ENCODE data around the gene CRLF3. TPM values are rescaled to one million over a fixed set of nuclear protein-coding genes. Genes with fewer than 3 reads are reported as not detected.
"Not testable (repeated sequence)": the region's sequence is repeated elsewhere in the genome, so short reads cannot be mapped to it uniquely, and the experiment has no call there.

CRLF3 gene
- total RNA-seq, 4 donors from 2014 or later: 7.0 to 18.4 (median 11.4) TPM

GRCh38 chr17:30742669-30743068, 81.8 kb downstream of the CRLF3 start:
- 20 to 33% methylated on average over 1 of the region's 1 CpG for WGBS, 2 donors (ENCODE audit: low coverage in 1 of 2)
- H3K36me3 ChIP-seq: peaks cover 0 to 30% of the 10 kb centered on the region in 2 donors

GRCh38 chr17:30736371-30736770, 88.1 kb downstream of the CRLF3 start:
- peaks cover 0 to 20% of the 10 kb centered on the region in 2 donors for H3K36me3 ChIP-seq
- H3K27ac ChIP-seq, H3K9me3 ChIP-seq, H3K27me3 ChIP-seq, ATAC-seq, H3K4me3 ChIP-seq: not testable (repeated sequence)
- 97% methylated on average over 6 of the region's 18 CpGs; no CpG with 5 or more reads in 1 of the 2 donors for WGBS, 2 donors (ENCODE audit: low coverage in 1 of 2)
- peaks cover 0 to 24% (median 0%) of the 10 kb centered on the region in 3 donors for H3K4me1 ChIP-seq

More at GRCh38 chr17:30742669-30743068, 81.8 kb downstream of the CRLF3 start:
- H3K27me3 ChIP-seq, H3K27ac ChIP-seq, H3K4me1 ChIP-seq, H3K9me3 ChIP-seq, ATAC-seq, H3K4me3 ChIP-seq: not testable (repeated sequence)

- not testable (repeated sequence) for H3K9me3 ChIP-seq, H3K27ac ChIP-seq, H3K4me3 ChIP-seq, ATAC-seq, H3K27me3 ChIP-seq
- peaks cover 0 to 20% of the 10 kb centered on the region in 2 donors for H3K36me3 ChIP-seq
- 90% methylated on average over 4 of the region's 5 CpGs; no CpG with 5 or more reads in 1 of the 2 donors for WGBS, 2 donors (ENCODE audit: low coverage in 1 of 2)
- peaks cover 0 to 28% (median 0%) of the 10 kb centered on the region in 3 donors for H3K4me1 ChIP-seq
Observed at GRCh38 chr17:30735644-30736043, 88.8 kb downstream of the CRLF3 start.

- peaks cover 0 to 20% of the 10 kb centered on the region in 2 donors for H3K36me3 ChIP-seq
- not testable (repeated sequence) for ATAC-seq, H3K27ac ChIP-seq, H3K27me3 ChIP-seq, H3K9me3 ChIP-seq, H3K4me3 ChIP-seq
- peaks cover 0 to 29% (median 0%) of the 10 kb centered on the region in 3 donors for H3K4me1 ChIP-seq
- 92% methylated on average over 6 of the region's 9 CpGs; no CpG with 5 or more reads in 1 of the 2 donors for WGBS, 2 donors (ENCODE audit: low coverage in 1 of 2)
Observed at GRCh38 chr17:30735206-30735605, 89.3 kb downstream of the CRLF3 start.

GRCh38 chr17:30734153-30734552, 90.3 kb downstream of the CRLF3 start:
- ATAC-seq, H3K4me3 ChIP-seq, H3K27ac ChIP-seq, H3K9me3 ChIP-seq, H3K27me3 ChIP-seq: not testable (repeated sequence)
- Histone ChIP-seq H3K4me1 (peaks cover 0 to 29% (median 0%) of the 10 kb centered on the region in 3 donors), H3K36me3 (peaks cover 0 to 20% of the 10 kb centered on the region in 2 donors)
- WGBS, 2 donors (ENCODE audit: low coverage in 1 of 2): 20 to 92% methylated on average over 1 to 9 of the region's 14 CpGs

Small RNAs within 50 kb of the gene (small RNA-seq; reads per million reads assigned to genes)
- gene RNU6-298P: 0 reads per million in 4 donors

Other genes with a start within 250 kb of the CRLF3 start
- 1 to 10 TPM in 1 of 4 donors, under 1 TPM in 3; 0.47 to 1.7 (median 0.86) TPM for gene ATAD5, start 7.3 kb upstream of the CRLF3 start, total RNA-seq
- gene TEFM, start 81.5 kb upstream of the CRLF3 start, total RNA-seq: 10 to 100 TPM in 1 of 4 donors, 1 to 10 TPM in 3; 4.8 to 14.9 (median 7.5) TPM
- gene ADAP2, start 97.3 kb upstream of the CRLF3 start, total RNA-seq: 10 to 100 TPM; 10.6 to 20.9 (median 12.6) TPM
- gene RNF135, start 146.3 kb upstream of the CRLF3 start, total RNA-seq: 10 to 100 TPM; 18.2 to 22.3 (median 20.3) TPM

Measured in gastroesophageal sphincter (tissue), 4 donors.